ENCODE measurements around the gene RHOBTB1. TPM values are rescaled to one million over a fixed set of nuclear protein-coding genes. Genes with fewer than 3 reads are reported as not detected.
A peak's percentile ranks its signal among the peaks of the same experiment; 100 is the strongest.

RHOBTB1 gene
- total RNA-seq, 1 experiment from 2014 or later, result 2.5 TPM

- Histone ChIP-seq H3K4me2 (ENCODE audit: insufficient read depth, insufficient read length, low read length) (no peak overlapping the region), H2BK12ac (ENCODE audit: insufficient read length, low read depth, low read length) (peak overlapping the region; percentile 45), H2BK15ac (ENCODE audit: low read depth, low read length) (0 out of 2 replicates have a peak overlapping the region, but pooled peaks have one; percentile 91), H2AK5ac (ENCODE audit: insufficient read length, low read length) (no peak overlapping the region), H2AFZ (ENCODE audit: low read length) (no peak overlapping the region), H2BK5ac (ENCODE audit: insufficient read length, low read length) (no peak overlapping the region), H3K56ac (ENCODE audit: insufficient read length, low read depth, low read length) (no peak overlapping the region), H3K79me2 (ENCODE audit: insufficient read depth, low read length) (no peaks in the 10 kb centered on the region), H2BK120ac (ENCODE audit: low read depth, low read length, poor library complexity, severe bottlenecking) (no peak overlapping the region), H3K27ac (ENCODE audit: insufficient read length, low read depth, low read length) (no peak overlapping the region), H4K8ac (replicated peaks; ENCODE audit: insufficient read length, low read depth, low read length) (no peak overlapping the region), H4K20me1 (ENCODE audit: control insufficient read depth, insufficient read depth, insufficient read length) (no peaks in the 10 kb centered on the region), H3K18ac (ENCODE audit: insufficient read length, low read depth, low read length) (no peak overlapping the region), H3K27me3 (ENCODE audit: insufficient read depth, low read length) (no peaks in the 10 kb centered on the region), H3K14ac (ENCODE audit: insufficient read depth, low read length) (no peak overlapping the region), H3K23me2 (ENCODE audit: insufficient read length, low read depth, low read length, poor library complexity, severe bottlenecking) (no peaks in the 10 kb centered on the region), H3K4me1 (ENCODE audit: insufficient read depth, low read length) (no peaks in the 10 kb centered on the region; the same call in 1 of the 2 replicates), H3K23ac (ENCODE audit: insufficient read length, low read depth, low read length) (no peak overlapping the region), H3K79me1 (ENCODE audit: insufficient read depth, low read depth, low read length, poor library complexity, severe bottlenecking) (no peaks in the 10 kb centered on the region), H3K4ac (ENCODE audit: low read depth, low read length) (no peak overlapping the region), H3T11ph (ENCODE audit: low read length) (no peak overlapping the region), H3K9ac (ENCODE audit: extremely low read depth, insufficient read length, low read length) (no peak overlapping the region), H4K5ac (ENCODE audit: insufficient read length, low read depth, low read length) (no peak overlapping the region), H3K9me3 (ENCODE audit: control insufficient read depth, low read depth, low read length) (no peaks in the 10 kb centered on the region), H4K91ac (ENCODE audit: insufficient read length, low read depth, low read length) (no peak overlapping the region), H2BK20ac (ENCODE audit: low read depth, low read length, poor library complexity, severe bottlenecking) (no peak overlapping the region)
- peak overlapping the region in 1 of 3 experiments; percentile 26; a peak in 1 of 7 replicates for H3K27ac Mint-ChIP-seq
- no peaks in the 10 kb centered on the region for H3K36me3 Mint-ChIP-seq (ENCODE audit: insufficient read depth in 1 of 3, low read depth in 3 of 3)
- peaks cover 0 to 8% of the 10 kb centered on the region in 2 experiments; a peak in 3 of 4 replicates for H3K4me1 Mint-ChIP-seq
- no peak for DNase-seq
- TF ChIP-seq CTCF (conservative IDR thresholded peaks at IDR 0.05), result no peak
- H3K4me3 Mint-ChIP-seq, result no peak overlapping the region
- WGBS (ENCODE audit: extremely low coverage, insufficient read length, low lambda C conversion rate), result no CpG with 5 or more reads among the region's 5 CpGs
- no peaks in the 10 kb centered on the region for H3K27me3 Mint-ChIP-seq (ENCODE audit: low read depth)
- H3K9me3 Mint-ChIP-seq, result no peaks in the 10 kb centered on the region
Measured at GRCh38 chr10:60827791-60828488, 116.0 kb downstream of the RHOBTB1 start.

Data from H9 (cell line).